ENCODE measurements around the gene PIK3AP1. TPM values are rescaled to one million over a fixed set of nuclear protein-coding genes. Genes with fewer than 3 reads are reported as not detected.

Gene PIK3AP1
- total RNA-seq, 1 experiment from 2014 or later: 1.7 TPM

DNA sequence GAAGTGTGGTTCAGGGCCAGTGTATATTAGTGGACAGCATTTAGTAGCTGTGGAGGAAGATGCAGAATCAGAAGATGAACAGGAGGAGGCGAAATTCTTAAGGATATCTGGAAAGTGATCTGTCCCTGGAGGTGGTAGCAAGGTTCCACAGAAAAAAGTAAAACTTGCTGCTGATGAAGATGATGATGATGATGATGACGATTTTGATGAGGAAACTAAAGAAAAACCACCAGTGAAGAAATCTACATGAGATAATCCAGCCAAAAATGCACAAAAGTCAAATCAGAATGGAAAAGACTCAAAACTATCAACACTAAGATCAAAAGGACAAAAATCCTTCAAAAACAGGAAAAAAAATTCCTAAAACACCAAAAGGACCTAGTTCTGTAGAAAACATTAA is 159.8 kb downstream of the PIK3AP1 start:
- no peak overlapping the region for H3K56ac ChIP-seq (ENCODE audit: insufficient read length, low read depth, low read length)
- no peaks in the 10 kb centered on the region for H3K27me3 ChIP-seq (ENCODE audit: insufficient read depth, low read length)
- Mint-ChIP-seq H3K27ac (no peak overlapping the region), H3K27me3 (ENCODE audit: low read depth) (no peaks in the 10 kb centered on the region), H3K4me1 (no peaks in the 10 kb centered on the region), H3K9me3 (no peaks in the 10 kb centered on the region), H3K4me3 (no peak overlapping the region), H3K36me3 (ENCODE audit: insufficient read depth in 1 of 3, low read depth in 3 of 3) (peaks cover 12 to 49% (median 47%) of the 10 kb centered on the region in 3 experiments; a peak in 6 of 7 replicates)
- no peak overlapping the region for H2BK5ac ChIP-seq (ENCODE audit: insufficient read length, low read length)
- no CpG with 5 or more reads among the region's 2 CpGs for WGBS (ENCODE audit: extremely low coverage, insufficient read length, low lambda C conversion rate)
- H3K27ac ChIP-seq (ENCODE audit: insufficient read length, low read depth, low read length): no peak overlapping the region
- no peak overlapping the region for H3K9ac ChIP-seq (ENCODE audit: extremely low read depth, insufficient read length, low read length)
- no peak overlapping the region for H3K23ac ChIP-seq (ENCODE audit: insufficient read length, low read depth, low read length)
- H3K4ac ChIP-seq (ENCODE audit: low read depth, low read length): no peak overlapping the region
- no peak overlapping the region for H3T11ph ChIP-seq (ENCODE audit: low read length)
- H3K4me1 ChIP-seq (ENCODE audit: insufficient read depth, low read length): no peaks in the 10 kb centered on the region
- H4K20me1 ChIP-seq (ENCODE audit: control insufficient read depth, insufficient read depth, insufficient read length): no peaks in the 10 kb centered on the region
- no peak overlapping the region for H2BK12ac ChIP-seq (ENCODE audit: insufficient read length, low read depth, low read length)
- H3K4me2 ChIP-seq (ENCODE audit: insufficient read depth, insufficient read length, low read length): no peak overlapping the region
- no peaks in the 10 kb centered on the region for H3K9me3 ChIP-seq (ENCODE audit: control insufficient read depth, low read depth, low read length)
- no peak overlapping the region for H3K14ac ChIP-seq (ENCODE audit: insufficient read depth, low read length)
- TF ChIP-seq, protein P1, sequence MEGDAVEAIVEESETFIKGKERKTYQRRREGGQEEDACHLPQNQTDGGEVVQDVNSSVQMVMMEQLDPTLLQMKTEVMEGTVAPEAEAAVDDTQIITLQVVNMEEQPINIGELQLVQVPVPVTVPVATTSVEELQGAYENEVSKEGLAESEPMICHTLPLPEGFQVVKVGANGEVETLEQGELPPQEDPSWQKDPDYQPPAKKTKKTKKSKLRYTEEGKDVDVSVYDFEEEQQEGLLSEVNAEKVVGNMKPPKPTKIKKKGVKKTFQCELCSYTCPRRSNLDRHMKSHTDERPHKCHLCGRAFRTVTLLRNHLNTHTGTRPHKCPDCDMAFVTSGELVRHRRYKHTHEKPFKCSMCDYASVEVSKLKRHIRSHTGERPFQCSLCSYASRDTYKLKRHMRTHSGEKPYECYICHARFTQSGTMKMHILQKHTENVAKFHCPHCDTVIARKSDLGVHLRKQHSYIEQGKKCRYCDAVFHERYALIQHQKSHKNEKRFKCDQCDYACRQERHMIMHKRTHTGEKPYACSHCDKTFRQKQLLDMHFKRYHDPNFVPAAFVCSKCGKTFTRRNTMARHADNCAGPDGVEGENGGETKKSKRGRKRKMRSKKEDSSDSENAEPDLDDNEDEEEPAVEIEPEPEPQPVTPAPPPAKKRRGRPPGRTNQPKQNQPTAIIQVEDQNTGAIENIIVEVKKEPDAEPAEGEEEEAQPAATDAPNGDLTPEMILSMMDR (conservative IDR thresholded peaks at IDR 0.05): no peak
- no peaks in the 10 kb centered on the region for H3K23me2 ChIP-seq (ENCODE audit: insufficient read length, low read depth, low read length, poor library complexity, severe bottlenecking)
- no peak for DNase-seq
- H2BK15ac ChIP-seq (ENCODE audit: low read depth, low read length): no peak overlapping the region
- no peak overlapping the region for H4K91ac ChIP-seq (ENCODE audit: insufficient read length, low read depth, low read length)
- H3K79me1 ChIP-seq (ENCODE audit: insufficient read depth, low read depth, low read length, poor library complexity, severe bottlenecking): no peaks in the 10 kb centered on the region
- H4K5ac ChIP-seq (ENCODE audit: insufficient read length, low read depth, low read length): no peak overlapping the region
- no peak overlapping the region for H2BK20ac ChIP-seq (ENCODE audit: low read depth, low read length, poor library complexity, severe bottlenecking)
- H4K8ac ChIP-seq (replicated peaks; ENCODE audit: insufficient read length, low read depth, low read length): no peak overlapping the region
- H2BK120ac ChIP-seq (ENCODE audit: low read depth, low read length, poor library complexity, severe bottlenecking): no peak overlapping the region
- H2AK5ac ChIP-seq (ENCODE audit: insufficient read length, low read length): no peak overlapping the region
- H2AFZ ChIP-seq (ENCODE audit: low read length): no peak overlapping the region
- no peak overlapping the region for H3K18ac ChIP-seq (ENCODE audit: insufficient read length, low read depth, low read length)
- H3K79me2 ChIP-seq (ENCODE audit: insufficient read depth, low read length): no peaks in the 10 kb centered on the region

Data from H9 (cell line).